Osteocyte (in vitro differentiated cells): ENCODE measurements around the gene TIMM21. TPM values are rescaled to one million over a fixed set of nuclear protein-coding genes. Genes with fewer than 3 reads are reported as not detected.

Experiments used
- DNase-seq: peaks from one replicate; pipeline ENCODE4 v3.0.0; 2021; ENCODE audit warnings: mixed read lengths; ENCODE audit not compliant: unreplicated experiment; ENCODE audit errors: extremely low spot score
- H3K27ac Mint-ChIP-seq: one replicate; pipeline ENCODE4 v1.8.0; 2021; ENCODE audit warnings: mild to moderate bottlenecking, mixed read lengths; ENCODE audit not compliant: unreplicated experiment
- H3K27me3 Mint-ChIP-seq: one replicate; pipeline ENCODE4 v1.8.0; 2021; ENCODE audit warnings: mixed read lengths; ENCODE audit not compliant: unreplicated experiment
- H3K36me3 Mint-ChIP-seq: one replicate; pipeline ENCODE4 v1.8.0; 2021; ENCODE audit warnings: mixed read lengths; ENCODE audit not compliant: unreplicated experiment
- H3K4me1 Mint-ChIP-seq: one replicate; pipeline ENCODE4 v1.8.0; 2021; ENCODE audit warnings: mixed read lengths; ENCODE audit not compliant: unreplicated experiment
- H3K4me3 Mint-ChIP-seq: one replicate; pipeline ENCODE4 v1.8.0; 2021; ENCODE audit warnings: mild to moderate bottlenecking, moderate library complexity, mixed read lengths; ENCODE audit not compliant: unreplicated experiment
- H3K9me3 Mint-ChIP-seq: one replicate; pipeline ENCODE4 v1.8.0; 2021; ENCODE audit warnings: mixed read lengths; ENCODE audit not compliant: unreplicated experiment
- total RNA-seq: library from RNA; stranded (reverse); gene quantifications from 2 replicates; pipeline ENCODE4 v1.2.1, GENCODE V29; 2021
- TF ChIP-seq, protein P1 (sequence below): fragments of 200-600 bp; sonication (generic); IDR thresholded peaks from 2 replicates; pipeline ENCODE4 v1.5.0; 2021; ENCODE audit warnings: antibody characterized with exemption, mild to moderate bottlenecking, moderate library complexity

The TIMM21 gene
- total RNA-seq, 1 donor from 2014 or later = 23.3 TPM

GRCh38 chr18:74175658-74176057 lies 27.3 kb downstream of the TIMM21 start:
- Mint-ChIP-seq H3K27me3 (peaks cover 14% of the 10 kb centered on the region), H3K4me3 (no peak overlapping the region), H3K9me3 (no peaks in the 10 kb centered on the region), H3K36me3 (no peaks in the 10 kb centered on the region), H3K27ac (no peak overlapping the region), H3K4me1 (no peaks in the 10 kb centered on the region)
- TF ChIP-seq, protein P1, sequence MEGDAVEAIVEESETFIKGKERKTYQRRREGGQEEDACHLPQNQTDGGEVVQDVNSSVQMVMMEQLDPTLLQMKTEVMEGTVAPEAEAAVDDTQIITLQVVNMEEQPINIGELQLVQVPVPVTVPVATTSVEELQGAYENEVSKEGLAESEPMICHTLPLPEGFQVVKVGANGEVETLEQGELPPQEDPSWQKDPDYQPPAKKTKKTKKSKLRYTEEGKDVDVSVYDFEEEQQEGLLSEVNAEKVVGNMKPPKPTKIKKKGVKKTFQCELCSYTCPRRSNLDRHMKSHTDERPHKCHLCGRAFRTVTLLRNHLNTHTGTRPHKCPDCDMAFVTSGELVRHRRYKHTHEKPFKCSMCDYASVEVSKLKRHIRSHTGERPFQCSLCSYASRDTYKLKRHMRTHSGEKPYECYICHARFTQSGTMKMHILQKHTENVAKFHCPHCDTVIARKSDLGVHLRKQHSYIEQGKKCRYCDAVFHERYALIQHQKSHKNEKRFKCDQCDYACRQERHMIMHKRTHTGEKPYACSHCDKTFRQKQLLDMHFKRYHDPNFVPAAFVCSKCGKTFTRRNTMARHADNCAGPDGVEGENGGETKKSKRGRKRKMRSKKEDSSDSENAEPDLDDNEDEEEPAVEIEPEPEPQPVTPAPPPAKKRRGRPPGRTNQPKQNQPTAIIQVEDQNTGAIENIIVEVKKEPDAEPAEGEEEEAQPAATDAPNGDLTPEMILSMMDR = no peak
- DNase-seq = no peak

GRCh38 chr18:74178884-74179283 lies 30.6 kb downstream of the TIMM21 start:
- H3K36me3 Mint-ChIP-seq = no peaks in the 10 kb centered on the region
- no peaks in the 10 kb centered on the region for H3K4me1 Mint-ChIP-seq
- no peaks in the 10 kb centered on the region for H3K9me3 Mint-ChIP-seq
- TF ChIP-seq, protein P1 = no peak
- no peak overlapping the region for H3K4me3 Mint-ChIP-seq
- no peak for DNase-seq
- no peak overlapping the region for H3K27ac Mint-ChIP-seq
- peaks cover 10% of the 10 kb centered on the region for H3K27me3 Mint-ChIP-seq

DNA sequence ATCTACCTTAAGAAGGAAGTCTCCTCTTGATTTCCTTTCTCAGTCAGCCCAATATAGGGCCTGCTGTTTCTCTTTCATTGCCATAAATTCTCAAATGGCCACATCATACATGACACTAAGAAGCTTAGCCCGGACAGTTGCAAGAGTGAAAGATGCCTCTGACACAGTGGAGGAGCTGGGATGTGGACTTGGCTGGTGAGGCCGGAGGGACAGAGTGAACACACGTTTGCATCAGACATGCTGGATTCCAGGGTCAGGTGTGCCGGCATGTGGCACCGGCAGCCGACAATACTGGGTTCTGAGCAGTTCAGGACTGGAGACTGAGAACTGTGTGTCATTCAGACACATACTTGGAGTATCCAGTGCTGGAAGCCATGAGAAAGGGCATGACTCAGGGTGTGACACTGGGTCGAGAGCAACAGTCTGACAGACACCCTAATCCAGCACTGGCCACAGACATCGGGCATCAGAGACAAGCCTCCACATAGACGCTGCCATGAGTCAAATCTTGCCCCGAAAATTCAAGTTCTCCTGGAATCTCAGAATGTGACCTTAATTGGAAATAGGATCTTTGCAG lies 31.4 kb downstream of the TIMM21 start:
- Mint-ChIP-seq H3K36me3 (no peaks in the 10 kb centered on the region), H3K4me1 (no peaks in the 10 kb centered on the region), H3K27me3 (peaks cover 15% of the 10 kb centered on the region), H3K27ac (no peak overlapping the region), H3K9me3 (no peaks in the 10 kb centered on the region), H3K4me3 (no peak overlapping the region)
- DNase-seq = no peak
- TF ChIP-seq, protein P1 = no peak

GRCh38 chr18:74182335-74182734 lies 34.0 kb downstream of the TIMM21 start:
- no peak for DNase-seq
- H3K9me3 Mint-ChIP-seq = no peaks in the 10 kb centered on the region
- H3K4me1 Mint-ChIP-seq = no peaks in the 10 kb centered on the region
- H3K27me3 Mint-ChIP-seq = peaks cover 11% of the 10 kb centered on the region
- no peak overlapping the region for H3K27ac Mint-ChIP-seq
- no peak overlapping the region for H3K4me3 Mint-ChIP-seq
- H3K36me3 Mint-ChIP-seq = no peaks in the 10 kb centered on the region
- TF ChIP-seq, protein P1 = no peak

DNA sequence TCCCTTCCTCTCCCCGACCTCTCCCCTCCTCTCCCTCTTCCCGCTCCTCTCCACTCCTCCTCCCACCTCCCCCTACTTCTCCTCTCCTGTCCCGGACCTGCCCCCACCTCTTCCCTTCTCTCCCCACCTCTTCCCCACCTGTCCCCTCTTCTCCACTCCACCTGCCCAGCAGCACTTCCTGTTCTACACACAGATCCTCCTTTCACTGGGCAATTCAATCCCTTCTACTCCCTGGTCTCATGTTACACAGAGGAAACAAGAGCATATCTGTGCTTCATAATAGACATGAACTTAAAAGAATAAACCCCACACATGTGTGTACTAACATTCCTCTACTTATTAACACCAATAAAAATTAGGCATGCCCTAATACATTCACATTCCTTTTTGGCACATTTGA lies 34.8 kb downstream of the TIMM21 start:
- Mint-ChIP-seq H3K27ac (no peak overlapping the region), H3K36me3 (no peaks in the 10 kb centered on the region), H3K27me3 (peaks cover 11% of the 10 kb centered on the region), H3K4me3 (no peak overlapping the region), H3K4me1 (no peaks in the 10 kb centered on the region), H3K9me3 (no peaks in the 10 kb centered on the region)
- TF ChIP-seq, protein P1 = no peak
- DNase-seq = no peak
